Measurements from ENCODE around the gene HYAL1. TPM values are rescaled to one million over a fixed set of nuclear protein-coding genes. Genes with fewer than 3 reads are reported as not detected.
A peak's percentile ranks its signal among the peaks of the same experiment; 100 is the strongest.
"Not testable (repeated sequence)": the region's sequence is repeated elsewhere in the genome, so short reads cannot be mapped to it uniquely, and the experiment has no call there.

The HYAL1 gene
- total RNA-seq, 2 experiments from 2014 or later: 0.35 TPM; not detected in 1

GRCh38 chr3:50268703-50269451 lies 34.5 kb downstream of the HYAL1 start, which contains the start of gene SEMA3B:
SEMA3B (plus strand) TSS chr3:50269147; CDS start chr3:50269241, 94 bp downstream.
- H3K4me3 Mint-ChIP-seq: no peak within 1 kb of the TSS
- no peak within 1 kb of the TSS for H3K27ac Mint-ChIP-seq
- H3K9me3 Mint-ChIP-seq: no peaks in the 10 kb centered on the region
- H3K4me1 Mint-ChIP-seq: peaks cover 9% of the 10 kb centered on the region
- DNase-seq: no peak
- no peaks in the 10 kb centered on the region for H3K36me3 Mint-ChIP-seq
- peaks cover 34% of the 10 kb centered on the region for H3K27me3 Mint-ChIP-seq

GRCh38 chr3:50268276-50268675 lies 35.1 kb downstream of the HYAL1 start:
- Mint-ChIP-seq H3K4me3 (no peak overlapping the region), H3K9me3 (no peaks in the 10 kb centered on the region), H3K27ac (no peak overlapping the region), H3K27me3 (peaks cover 31% of the 10 kb centered on the region), H3K36me3 (no peaks in the 10 kb centered on the region), H3K4me1 (peaks cover 9% of the 10 kb centered on the region)
- DNase-seq: no peak

- H3K27me3 Mint-ChIP-seq: peaks cover 26% of the 10 kb centered on the region
- H3K9me3 Mint-ChIP-seq: no peaks in the 10 kb centered on the region
- no peak for DNase-seq
- no peak overlapping the region for H3K4me3 Mint-ChIP-seq
- peaks cover 7% of the 10 kb centered on the region for H3K4me1 Mint-ChIP-seq
- H3K36me3 Mint-ChIP-seq: no peaks in the 10 kb centered on the region
- H3K27ac Mint-ChIP-seq: no peak overlapping the region
These were observed 36.0 kb downstream of the HYAL1 start for GRCh38 chr3:50267280-50267913.

GRCh38 chr3:50266836-50267235 lies 36.5 kb downstream of the HYAL1 start:
- Mint-ChIP-seq H3K36me3 (no peaks in the 10 kb centered on the region), H3K27ac (no peak overlapping the region), H3K4me1 (peaks cover 4% of the 10 kb centered on the region), H3K9me3 (no peaks in the 10 kb centered on the region), H3K4me3 (no peak overlapping the region), H3K27me3 (peaks cover 26% of the 10 kb centered on the region)
- no peak for DNase-seq

GRCh38 chr3:50266017-50266416 lies 37.4 kb downstream of the HYAL1 start:
- no peaks in the 10 kb centered on the region for H3K9me3 Mint-ChIP-seq
- H3K36me3 Mint-ChIP-seq: no peaks in the 10 kb centered on the region
- no peak overlapping the region for H3K4me3 Mint-ChIP-seq
- no peaks in the 10 kb centered on the region for H3K4me1 Mint-ChIP-seq
- no peak overlapping the region for H3K27ac Mint-ChIP-seq
- DNase-seq: no peak
- peaks cover 20% of the 10 kb centered on the region for H3K27me3 Mint-ChIP-seq

GRCh38 chr3:50265571-50265970 lies 37.8 kb downstream of the HYAL1 start:
- Mint-ChIP-seq H3K4me1 (no peaks in the 10 kb centered on the region), H3K4me3 (no peak overlapping the region), H3K9me3 (no peaks in the 10 kb centered on the region), H3K27ac (no peak overlapping the region), H3K36me3 (no peaks in the 10 kb centered on the region), H3K27me3 (peaks cover 20% of the 10 kb centered on the region)
- DNase-seq: no peak

GRCh38 chr3:50264964-50265485 lies 38.3 kb downstream of the HYAL1 start:
- no peak for DNase-seq
- no peaks in the 10 kb centered on the region for H3K36me3 Mint-ChIP-seq
- H3K4me1 Mint-ChIP-seq: no peaks in the 10 kb centered on the region
- H3K4me3 Mint-ChIP-seq: no peak overlapping the region
- no peaks in the 10 kb centered on the region for H3K9me3 Mint-ChIP-seq
- peaks cover 20% of the 10 kb centered on the region for H3K27me3 Mint-ChIP-seq
- H3K27ac Mint-ChIP-seq: no peak overlapping the region

GRCh38 chr3:50264383-50264963 lies 38.9 kb downstream of the HYAL1 start:
- Mint-ChIP-seq H3K36me3 (no peaks in the 10 kb centered on the region), H3K4me1 (peaks cover 3% of the 10 kb centered on the region), H3K27me3 (peaks cover 20% of the 10 kb centered on the region), H3K4me3 (no peak overlapping the region), H3K9me3 (no peaks in the 10 kb centered on the region), H3K27ac (no peak overlapping the region)
- no peak for DNase-seq

GRCh38 chr3:50263478-50264382 lies 39.6 kb downstream of the HYAL1 start:
- DNase-seq: no peak
- no peak overlapping the region for H3K27ac Mint-ChIP-seq
- peaks cover 20% of the 10 kb centered on the region for H3K27me3 Mint-ChIP-seq
- H3K9me3 Mint-ChIP-seq: no peaks in the 10 kb centered on the region
- no peak overlapping the region for H3K4me3 Mint-ChIP-seq
- H3K36me3 Mint-ChIP-seq: no peaks in the 10 kb centered on the region
- H3K4me1 Mint-ChIP-seq: peaks cover 3% of the 10 kb centered on the region

GRCh38 chr3:50262778-50263177 lies 40.6 kb downstream of the HYAL1 start:
- Mint-ChIP-seq H3K27ac (no peak overlapping the region), H3K4me1 (peaks cover 3% of the 10 kb centered on the region)
- no peak for DNase-seq

GRCh38 chr3:50262200-50262599 lies 41.2 kb downstream of the HYAL1 start:
- not testable (repeated sequence) for H3K27ac Mint-ChIP-seq, H3K4me3 Mint-ChIP-seq

More at GRCh38 chr3:50262778-50263177, 40.6 kb downstream of the HYAL1 start:
- Mint-ChIP-seq H3K9me3 (no peaks in the 10 kb centered on the region), H3K27me3 (peaks cover 14% of the 10 kb centered on the region), H3K4me3 (no peak overlapping the region), H3K36me3 (peaks cover 4% of the 10 kb centered on the region)

GRCh38 chr3:50261505-50261904 lies 41.9 kb downstream of the HYAL1 start:
- H3K27ac Mint-ChIP-seq: no peak overlapping the region
- H3K4me3 Mint-ChIP-seq: no peak overlapping the region

More at GRCh38 chr3:50262200-50262599, 41.2 kb downstream of the HYAL1 start:
- not testable (repeated sequence) for H3K4me1 Mint-ChIP-seq, H3K36me3 Mint-ChIP-seq, H3K9me3 Mint-ChIP-seq, DNase-seq
- H3K27me3 Mint-ChIP-seq: peaks cover 11% of the 10 kb centered on the region

GRCh38 chr3:50260942-50261441 lies 42.4 kb downstream of the HYAL1 start:
- peak overlapping the region; percentile 66 for H3K4me3 Mint-ChIP-seq

More at GRCh38 chr3:50261505-50261904, 41.9 kb downstream of the HYAL1 start:
- Mint-ChIP-seq H3K4me1 (peaks cover 3% of the 10 kb centered on the region), H3K36me3 (peaks cover 15% of the 10 kb centered on the region), H3K9me3 (no peaks in the 10 kb centered on the region), H3K27me3 (peaks cover 5% of the 10 kb centered on the region)
- no peak for DNase-seq

More at GRCh38 chr3:50260942-50261441, 42.4 kb downstream of the HYAL1 start:
- H3K4me1 Mint-ChIP-seq: peaks cover 3% of the 10 kb centered on the region
- H3K27me3 Mint-ChIP-seq: peaks cover 4% of the 10 kb centered on the region
- no peak overlapping the region for H3K27ac Mint-ChIP-seq
- H3K36me3 Mint-ChIP-seq: peaks cover 16% of the 10 kb centered on the region
- DNase-seq: no peak
- no peaks in the 10 kb centered on the region for H3K9me3 Mint-ChIP-seq
